NCI-H2171 treated with DMSO at 0.1 percent for 48 hours (cell line): ENCODE measurements around the gene C5orf47.

Source experiments
- DNase-seq: peaks from one replicate; lab custom pipeline; 2025; lab: John Stamatoyannopoulos, UW

C5orf47 gene

GRCh38 chr5:174044466-174045254 is 55.7 kb downstream of the C5orf47 start:
- DNase-seq, result no peak

GRCh38 chr5:174045470-174046025 is 56.6 kb downstream of the C5orf47 start, which contains the start of gene NSG2:
TSS of gene NSG2 (plus strand) at chr5:174045706. CDS start at chr5:174046756, 1,050 bp downstream.
- DNase-seq, result peak; percentile 80

- no peak for DNase-seq
Measured at GRCh38 chr5:174046558-174046957, 57.6 kb downstream of the C5orf47 start.

- DNase-seq, result no peak
Measured at GRCh38 chr5:174047472-174048099, 58.6 kb downstream of the C5orf47 start.

- DNase-seq, result no peak
Measured at GRCh38 chr5:174052636-174053035, 63.7 kb downstream of the C5orf47 start.

- DNase-seq, result no peak
Measured at GRCh38 chr5:174053905-174054304, 64.9 kb downstream of the C5orf47 start.
